Keratinocyte (primary cell): ENCODE data around the gene LRRC8C. TPM values are rescaled to one million over a fixed set of nuclear protein-coding genes. Genes with fewer than 3 reads are reported as not detected.

Source experiments
- DNase-seq: peaks from one replicate; pipeline ENCODE4 v3.0.0-alpha.2; 2011; ENCODE audit warnings: low read depth, missing footprints, low spot score
- FAIRE-seq: peaks from 2 replicates; lab custom pipeline; 2011; peaks lifted over from hg19 to GRCh38; lab: Jason Lieb, UNC
- H2AFZ ChIP-seq: 2 replicates; pipeline ENCODE4 v1.6.0; 2012; ENCODE audit warnings: low read length, control low read depth, inconsistent platforms; ENCODE audit not compliant: control insufficient read depth
- H3K27ac ChIP-seq: 2 replicates; pipeline ENCODE4 v1.5.1; 2011; ENCODE audit warnings: low read length; ENCODE audit not compliant: control insufficient read depth, insufficient read depth
- H3K27me3 ChIP-seq: 3 replicates; pipeline ENCODE4 v1.6.0; 2011; ENCODE audit warnings: low read length; ENCODE audit not compliant: control insufficient read depth, insufficient read depth; ENCODE audit errors: extremely low read depth
- H3K36me3 ChIP-seq, 2 experiments: 2 replicates in 1 of 2; 3 replicates in 1 of 2; pipeline ENCODE4 v1.5.1; 2011; ENCODE audit warnings: low read length in 2 of 2, mild to moderate bottlenecking in 1 of 2; ENCODE audit not compliant: control insufficient read depth in 2 of 2, insufficient read depth in 2 of 2; ENCODE audit errors: extremely low read depth in 1 of 2
- H3K4me1 ChIP-seq: 3 replicates; pipeline ENCODE4 v1.5.1; 2011; ENCODE audit warnings: low read length; ENCODE audit not compliant: control insufficient read depth, insufficient read depth; ENCODE audit errors: extremely low read depth
- H3K4me2 ChIP-seq: 3 replicates; pipeline ENCODE4 v1.6.0; 2011; ENCODE audit warnings: low read depth, low read length; ENCODE audit not compliant: control insufficient read depth, insufficient read depth; ENCODE audit errors: extremely low read depth
- H3K4me3 ChIP-seq, 3 experiments: fragments of 200-600 bp in 1 of 3; sonication (generic) in 1 of 3; 2 replicates in 2 of 3; 3 replicates in 1 of 3; pipeline ENCODE4 v1.5.1; 2011 to 2016; ENCODE audit warnings: low read length in 3 of 3, mild to moderate bottlenecking in 3 of 3, control low read depth in 2 of 3, inconsistent platforms in 1 of 3, low read depth in 1 of 3, mixed read lengths in 1 of 3, mixed run types in 1 of 3, moderate library complexity in 1 of 3; ENCODE audit not compliant: control insufficient read depth in 2 of 3, insufficient read depth in 2 of 3; ENCODE audit errors: extremely low read depth in 1 of 3
- H3K79me2 ChIP-seq: 2 replicates; pipeline ENCODE4 v1.6.0; 2012; ENCODE audit warnings: low read length; ENCODE audit not compliant: control insufficient read depth, insufficient read depth
- H3K9ac ChIP-seq: 3 replicates; pipeline ENCODE4 v1.6.0; 2011; ENCODE audit warnings: low read length; ENCODE audit not compliant: control insufficient read depth, insufficient read depth; ENCODE audit errors: extremely low read depth
- H3K9me1 ChIP-seq: 3 replicates; pipeline ENCODE4 v1.6.0; 2011; ENCODE audit warnings: low read length; ENCODE audit not compliant: control insufficient read depth, insufficient read depth; ENCODE audit errors: extremely low read depth
- H3K9me3 ChIP-seq: 2 replicates; pipeline ENCODE4 v1.5.1; 2012; ENCODE audit warnings: low read depth, low read length; ENCODE audit not compliant: control insufficient read depth
- H4K20me1 ChIP-seq: 3 replicates; pipeline ENCODE4 v1.6.0; 2011; ENCODE audit warnings: low read length; ENCODE audit not compliant: control insufficient read depth, insufficient read depth; ENCODE audit errors: extremely low read depth
- EZH2 ChIP-seq: IDR thresholded peaks from one replicate; pipeline ENCODE4 v1.6.1; 2012; ENCODE audit warnings: inconsistent platforms, mild to moderate bottlenecking, low read length, moderate library complexity
- dilution Hi-C: fragments of 300-500 bp; cut with MboI; formaldehyde crosslinking; loops from one replicate; pipeline ENCODE4 v1.7.0; 2020; ENCODE audit warnings: low sequenced_read_pairs; ENCODE audit not compliant: extremely low pct_ligation_motif_present
- polyA plus RNA-seq, 5 experiments: library from polyadenylated mRNA; depleted of rRNA in 3 of 5; stranded (reverse) in 3 of 5; stranded (forward) in 1 of 5; unstranded in 1 of 5; fragments of >200 nt; gene quantifications; 1 replicate in 1 of 5; 2 replicates in 3 of 5; 3 replicates in 1 of 5; pipeline versions ENCODE4 v1.2.1 to v1.2.3, GENCODE V29; 2011 to 2012; ENCODE audit warnings: missing spikeins in 2 of 5, low read depth in 1 of 5, low replicate concordance in 1 of 5
- TF ChIP-seq, protein P1 (sequence below), 3 experiments: IDR thresholded peaks in 1 of 3; conservative IDR thresholded peaks in 1 of 3; optimal IDR thresholded peaks in 1 of 3; 2 replicates in 2 of 3; 3 replicates in 1 of 3; pipeline versions ENCODE3 to v1.5.1; 2011; ENCODE audit warnings: low read length in 3 of 3, mild to moderate bottlenecking in 3 of 3, moderate library complexity in 2 of 3, control low read depth in 1 of 3, inconsistent platforms in 1 of 3; ENCODE audit not compliant: insufficient read depth in 2 of 3; ENCODE audit errors: extremely low read depth in 1 of 3

LRRC8C gene
- polyA plus RNA-seq, 1 donor (not counting 4 experiments of a cell fraction or from before 2014, with no cell fraction given): 18.4 TPM

DNA sequence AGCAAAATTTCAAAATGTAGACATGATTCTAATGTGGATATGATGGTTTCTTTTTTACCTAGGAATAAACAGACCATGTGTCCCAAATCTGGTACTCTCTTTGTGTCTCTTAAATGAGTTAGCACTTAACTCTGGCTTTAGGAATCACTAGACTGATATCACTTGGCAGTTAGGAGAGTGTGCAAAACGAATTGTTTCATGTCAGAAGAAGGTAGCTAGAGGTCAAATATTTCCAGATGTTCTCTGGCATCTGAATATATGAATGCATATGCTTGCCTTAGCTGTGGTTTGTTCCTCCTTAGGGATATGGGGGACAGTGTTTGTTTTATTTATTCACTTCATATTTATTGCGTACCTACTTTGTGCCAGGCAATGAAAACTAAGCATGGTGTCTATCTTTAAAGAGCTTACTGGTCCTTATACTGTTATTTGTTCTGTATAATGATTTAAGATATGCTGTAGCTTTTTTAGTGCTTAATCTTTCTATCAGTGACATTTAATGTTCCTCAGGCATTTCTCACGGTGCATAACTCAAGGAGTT lies 65.2 kb downstream of the LRRC8C start:
- Histone ChIP-seq H4K20me1 (no peaks in the 10 kb centered on the region), H3K27ac (no peak overlapping the region), H3K9me1 (no peaks in the 10 kb centered on the region), H3K4me2 (no peak overlapping the region), H3K4me3 (no peak overlapping the region), H3K9ac (no peak overlapping the region), H3K9me3 (no peaks in the 10 kb centered on the region), H3K4me1 (no peaks in the 10 kb centered on the region), H3K79me2 (no peaks in the 10 kb centered on the region), H2AFZ (no peak overlapping the region), H3K27me3 (no peaks in the 10 kb centered on the region), H3K36me3 (no peaks in the 10 kb centered on the region)
- dilution Hi-C loops: no loop called here
- TF ChIP-seq EZH2: no peak
- TF ChIP-seq, protein P1, sequence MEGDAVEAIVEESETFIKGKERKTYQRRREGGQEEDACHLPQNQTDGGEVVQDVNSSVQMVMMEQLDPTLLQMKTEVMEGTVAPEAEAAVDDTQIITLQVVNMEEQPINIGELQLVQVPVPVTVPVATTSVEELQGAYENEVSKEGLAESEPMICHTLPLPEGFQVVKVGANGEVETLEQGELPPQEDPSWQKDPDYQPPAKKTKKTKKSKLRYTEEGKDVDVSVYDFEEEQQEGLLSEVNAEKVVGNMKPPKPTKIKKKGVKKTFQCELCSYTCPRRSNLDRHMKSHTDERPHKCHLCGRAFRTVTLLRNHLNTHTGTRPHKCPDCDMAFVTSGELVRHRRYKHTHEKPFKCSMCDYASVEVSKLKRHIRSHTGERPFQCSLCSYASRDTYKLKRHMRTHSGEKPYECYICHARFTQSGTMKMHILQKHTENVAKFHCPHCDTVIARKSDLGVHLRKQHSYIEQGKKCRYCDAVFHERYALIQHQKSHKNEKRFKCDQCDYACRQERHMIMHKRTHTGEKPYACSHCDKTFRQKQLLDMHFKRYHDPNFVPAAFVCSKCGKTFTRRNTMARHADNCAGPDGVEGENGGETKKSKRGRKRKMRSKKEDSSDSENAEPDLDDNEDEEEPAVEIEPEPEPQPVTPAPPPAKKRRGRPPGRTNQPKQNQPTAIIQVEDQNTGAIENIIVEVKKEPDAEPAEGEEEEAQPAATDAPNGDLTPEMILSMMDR (optimal IDR thresholded peaks at IDR 0.05 in 1 of 3, IDR thresholded peaks at IDR 0.05 in 1 of 3, conservative IDR thresholded peaks at IDR 0.05 in 1 of 3; ENCODE audit: extremely low read depth in 1 of 3, insufficient read depth in 2 of 3, low read length in 3 of 3): no peak
- peak; percentile 52 for FAIRE-seq
- no peak for DNase-seq

DNA sequence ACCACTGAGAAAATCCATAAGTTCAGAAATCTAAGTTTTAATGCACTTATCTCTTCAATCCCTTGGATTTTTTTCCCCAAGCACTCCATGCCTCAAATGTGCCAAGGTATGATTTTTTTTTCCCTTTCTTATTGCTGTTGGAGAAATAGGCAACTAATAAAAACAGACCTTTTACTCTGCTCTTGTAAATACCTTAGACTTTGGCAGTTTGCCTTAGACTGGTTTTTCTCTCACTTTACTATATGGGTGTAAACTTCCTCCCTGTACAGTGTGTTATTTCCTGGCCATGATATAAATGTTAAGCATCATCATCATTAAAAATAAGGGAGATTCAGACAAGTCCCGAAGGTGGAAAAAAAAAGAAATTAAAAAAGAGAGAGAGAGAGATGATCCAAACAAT lies 65.7 kb downstream of the LRRC8C start:
- H3K9me1 ChIP-seq: no peaks in the 10 kb centered on the region
- H4K20me1 ChIP-seq: no peaks in the 10 kb centered on the region
- H3K9ac ChIP-seq: no peak overlapping the region
- no peak for FAIRE-seq
- no peaks in the 10 kb centered on the region for H3K9me3 ChIP-seq
- H2AFZ ChIP-seq: no peak overlapping the region
- no peak overlapping the region for H3K27ac ChIP-seq
- no peak for DNase-seq
- no peak overlapping the region for H3K4me2 ChIP-seq
- H3K4me3 ChIP-seq: no peak overlapping the region
- H3K4me1 ChIP-seq: no peaks in the 10 kb centered on the region
- no peaks in the 10 kb centered on the region for H3K36me3 ChIP-seq
- H3K27me3 ChIP-seq: no peaks in the 10 kb centered on the region
- dilution Hi-C loops: no loop called here
- no peak for TF ChIP-seq EZH2
- TF ChIP-seq, protein P1 (optimal IDR thresholded peaks at IDR 0.05 in 1 of 3, IDR thresholded peaks at IDR 0.05 in 1 of 3, conservative IDR thresholded peaks at IDR 0.05 in 1 of 3; ENCODE audit: extremely low read depth in 1 of 3, insufficient read depth in 2 of 3, low read length in 3 of 3): no peak
- no peaks in the 10 kb centered on the region for H3K79me2 ChIP-seq
